ENCODE results near the gene TRA2B.

The TRA2B gene

DNA sequence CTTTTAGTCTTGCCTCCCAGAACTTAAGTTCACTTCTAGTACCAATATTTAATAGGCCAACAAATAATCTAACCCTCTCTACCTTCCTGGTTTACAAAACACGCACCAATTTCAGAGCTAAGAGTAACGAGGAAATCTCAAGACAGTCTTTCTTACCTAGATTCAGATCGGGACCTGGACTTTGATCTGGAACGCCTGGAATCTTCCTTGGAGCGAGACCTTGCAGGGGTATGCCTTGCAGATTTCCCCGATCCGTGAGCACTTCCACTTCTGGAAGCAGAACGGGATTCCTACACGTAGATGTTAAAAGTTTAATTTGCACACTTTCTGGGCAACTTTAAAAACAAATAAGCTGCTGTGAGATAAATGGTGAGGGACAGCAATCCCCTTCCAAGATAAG lies 11.4 kb downstream of the TRA2B start:
- no peak for DNase-seq

DNA sequence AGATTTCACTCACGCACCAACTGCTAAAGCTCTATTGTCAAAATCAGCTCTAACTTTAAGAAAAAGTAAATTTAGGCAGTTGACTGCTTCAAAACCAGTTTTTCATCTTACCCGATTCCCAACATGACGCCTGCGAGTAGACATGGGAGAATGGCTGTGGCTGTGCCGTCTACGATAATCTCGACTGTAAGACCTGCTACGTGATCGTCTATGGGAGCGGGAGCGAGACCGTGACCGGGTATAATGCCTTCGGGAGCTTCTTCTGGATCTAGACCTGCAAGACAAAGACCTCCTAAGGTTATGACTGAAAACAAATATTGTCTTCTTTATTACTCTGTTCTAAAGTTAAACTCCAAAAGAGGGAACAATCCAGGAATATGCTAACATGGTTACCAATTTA lies 12.5 kb downstream of the TRA2B start:
- no peak for DNase-seq

DNA sequence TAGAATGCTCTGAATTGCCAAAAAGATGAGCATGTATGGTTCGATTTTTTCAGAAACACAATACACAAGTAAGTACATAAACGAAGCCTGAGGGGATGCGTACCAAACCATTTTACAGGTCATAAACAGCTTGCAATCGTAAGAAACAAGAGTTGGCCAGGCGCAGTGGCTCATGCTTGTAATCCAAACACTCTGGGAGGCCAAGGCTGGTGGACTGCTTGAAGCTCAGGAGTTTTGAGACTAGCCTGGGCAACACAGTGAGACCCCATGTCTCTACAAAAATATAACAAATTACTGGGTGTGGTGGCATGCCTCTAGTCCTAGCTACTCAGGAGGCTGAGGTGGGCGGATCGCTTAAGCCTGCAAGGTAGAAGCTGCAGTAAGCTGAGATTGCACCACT lies 13.4 kb downstream of the TRA2B start:
- no peak for DNase-seq

DNA sequence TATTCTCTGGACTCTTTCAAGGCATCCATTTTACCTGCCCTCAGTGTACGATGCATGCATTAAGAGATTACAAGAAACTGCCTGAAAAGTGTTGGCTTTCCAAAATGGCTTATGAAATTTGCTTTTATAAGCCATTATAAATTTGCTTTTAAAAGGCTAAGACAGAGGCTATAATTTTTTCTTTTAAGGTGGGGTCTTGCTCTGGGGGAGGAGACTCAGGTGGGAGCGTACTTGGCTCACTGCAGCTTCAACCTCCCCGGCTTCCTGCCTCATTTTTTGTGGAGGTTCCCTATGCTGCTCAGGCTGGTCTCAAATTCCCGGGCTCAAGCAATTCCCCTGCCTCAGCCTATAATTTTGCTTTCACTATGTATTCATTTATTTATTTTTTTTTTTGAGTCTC lies 17.6 kb downstream of the TRA2B start:
- no peak for DNase-seq

DNA sequence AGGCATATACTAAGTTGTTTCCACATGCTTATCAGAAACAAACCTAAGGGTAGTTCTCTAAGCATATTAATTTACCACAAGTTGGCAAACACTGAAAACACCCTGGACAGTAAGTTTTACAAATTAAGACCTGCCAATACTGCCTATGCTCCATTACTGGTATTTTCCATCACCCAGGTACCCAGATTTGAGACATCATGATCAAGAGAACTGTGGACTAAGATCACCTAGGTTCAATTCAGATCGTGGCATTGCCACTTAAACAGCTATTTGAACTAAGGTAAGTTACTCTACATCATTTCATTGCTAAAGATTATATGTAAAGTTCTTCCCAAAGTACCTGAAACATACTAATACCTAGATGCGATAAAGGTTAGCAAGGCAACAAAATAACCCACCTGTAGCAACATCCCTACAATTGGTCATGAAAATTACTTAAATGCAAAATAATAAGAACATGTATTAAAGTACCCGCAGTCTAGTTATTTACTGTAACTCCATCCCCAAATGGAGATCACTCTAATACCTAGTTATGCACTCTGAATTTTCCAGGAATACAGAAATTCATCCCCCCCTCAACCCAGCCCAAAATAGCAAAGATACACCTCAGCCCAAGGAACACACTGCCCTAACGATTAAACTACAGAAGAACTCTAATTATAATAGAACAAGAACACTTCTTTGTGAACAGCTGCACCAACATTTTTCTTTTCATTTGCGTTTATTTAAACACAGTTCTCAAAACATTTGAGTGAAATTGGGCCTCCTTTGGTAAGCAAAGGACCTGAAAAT lies 21.6 kb downstream of the TRA2B start:
- DNase-seq, result no peak

DNA sequence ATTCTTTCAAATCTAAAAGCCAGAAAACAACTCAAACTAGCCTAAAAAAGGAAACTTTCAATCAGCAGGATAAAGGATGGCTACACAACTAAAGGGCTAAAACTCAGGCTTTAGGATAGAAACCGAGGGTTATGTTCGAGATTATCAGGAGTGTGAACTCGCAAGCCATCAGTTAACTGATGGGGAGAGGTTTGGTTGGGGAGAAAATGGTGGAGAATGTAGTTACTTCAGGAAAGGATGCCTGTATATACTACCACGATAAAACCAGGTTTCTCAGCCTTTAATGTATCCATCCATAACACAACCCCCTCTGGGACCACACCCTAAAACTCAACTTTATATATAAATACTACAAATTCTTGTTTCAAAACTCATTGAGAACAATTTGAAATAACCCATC lies 22.2 kb downstream of the TRA2B start:
- DNase-seq, result no peak

DNA sequence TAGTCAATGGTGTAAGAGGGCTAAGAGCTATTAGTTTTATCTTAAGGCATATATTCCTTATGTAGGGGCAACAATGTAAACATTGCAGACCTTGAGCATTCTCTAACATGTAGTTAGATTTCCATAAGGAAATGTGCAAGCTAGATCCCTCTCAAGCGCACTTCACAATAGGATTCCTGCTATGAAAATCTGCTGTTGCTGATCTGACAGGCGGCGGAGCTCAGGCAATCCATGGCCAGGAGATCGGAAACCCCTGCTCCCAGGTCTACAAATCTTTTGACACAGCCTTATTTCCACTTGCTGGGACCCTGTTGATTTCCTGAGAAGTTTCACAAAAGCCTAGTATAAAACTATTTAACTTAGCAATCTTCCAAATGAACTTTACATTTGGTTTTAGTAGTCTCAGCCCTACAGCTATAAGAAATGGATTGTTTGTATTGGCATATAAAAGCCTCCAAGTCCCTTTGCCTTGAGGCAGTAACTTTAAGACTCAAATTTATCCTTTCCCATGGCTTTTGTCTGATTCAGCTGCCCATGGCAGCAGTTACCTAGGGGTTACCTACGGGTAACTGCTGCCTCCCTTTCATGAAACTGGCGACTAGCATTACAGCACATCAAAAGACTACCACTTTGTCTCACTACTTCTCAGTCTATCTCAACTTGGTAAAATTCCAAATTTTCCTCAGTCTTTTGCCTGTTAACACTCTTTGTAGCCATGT lies 22.7 kb downstream of the TRA2B start:
- no peak for DNase-seq

DNA sequence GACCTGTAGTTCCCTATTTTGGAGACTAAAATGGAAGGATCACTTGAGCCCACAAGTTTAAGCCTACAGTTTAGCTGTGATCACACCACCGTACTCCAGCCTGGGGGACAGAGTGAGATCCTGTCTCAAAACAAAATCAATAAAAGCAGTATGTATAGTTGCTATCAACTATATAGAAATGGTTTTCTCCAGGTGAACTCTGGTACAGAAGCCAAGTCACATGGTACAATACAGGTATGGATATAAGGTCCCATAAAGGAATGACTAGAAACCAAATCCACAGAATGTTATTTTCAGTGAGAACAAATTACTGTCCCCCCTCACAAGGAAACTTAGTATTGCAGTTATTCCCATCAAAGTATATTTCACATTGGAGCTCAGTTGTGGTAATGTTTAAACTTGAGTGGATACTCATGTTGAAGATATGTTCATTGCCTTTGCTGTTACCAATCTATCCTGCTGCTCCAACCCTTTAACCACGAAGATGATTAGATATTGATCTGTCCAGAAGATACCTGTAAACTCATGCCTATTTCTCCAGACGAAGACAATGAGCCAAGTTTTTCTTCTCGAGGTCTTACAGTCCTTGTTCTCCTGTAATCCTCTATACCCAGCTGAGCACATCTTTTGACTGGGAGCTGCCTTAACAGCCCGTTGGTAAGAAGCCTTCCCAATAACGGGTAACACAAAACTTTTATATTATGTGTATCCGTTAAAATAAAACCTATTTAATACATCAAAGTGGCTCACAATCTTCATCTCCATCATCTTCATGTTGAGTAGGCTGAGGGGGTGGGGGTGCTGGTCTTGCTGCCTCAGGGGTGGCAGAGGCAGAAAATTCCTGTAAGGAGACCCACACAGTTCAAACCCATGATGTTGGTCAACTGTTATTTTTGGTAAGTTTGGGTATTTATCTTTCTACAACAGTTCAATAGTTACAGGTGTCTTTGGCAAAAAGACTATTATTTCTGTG lies 24.6 kb downstream of the TRA2B start:
- peak in 1 of 2 donors; percentile 40 for DNase-seq

DNA sequence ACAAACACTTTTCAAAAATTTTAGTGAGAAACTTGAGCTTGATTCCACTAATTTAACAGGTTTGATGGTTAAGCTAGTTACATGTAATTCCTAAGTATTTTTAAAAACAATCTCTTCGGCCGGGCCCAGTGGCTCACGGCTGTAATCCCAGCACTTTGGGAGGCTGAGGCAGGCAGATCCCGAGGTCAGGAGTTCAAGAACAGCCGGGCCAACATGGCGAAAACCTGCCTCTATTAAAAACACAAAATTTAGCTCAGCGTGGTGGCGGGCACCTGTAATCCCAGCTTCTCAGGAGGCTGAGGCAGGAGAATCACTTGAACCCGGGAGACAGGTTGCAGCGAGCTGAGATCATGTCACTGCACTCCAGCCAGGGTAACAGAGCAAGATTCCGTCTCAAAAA lies 25.3 kb downstream of the TRA2B start:
- DNase-seq, result peak in 1 of 2 donors; percentile 24

DNA sequence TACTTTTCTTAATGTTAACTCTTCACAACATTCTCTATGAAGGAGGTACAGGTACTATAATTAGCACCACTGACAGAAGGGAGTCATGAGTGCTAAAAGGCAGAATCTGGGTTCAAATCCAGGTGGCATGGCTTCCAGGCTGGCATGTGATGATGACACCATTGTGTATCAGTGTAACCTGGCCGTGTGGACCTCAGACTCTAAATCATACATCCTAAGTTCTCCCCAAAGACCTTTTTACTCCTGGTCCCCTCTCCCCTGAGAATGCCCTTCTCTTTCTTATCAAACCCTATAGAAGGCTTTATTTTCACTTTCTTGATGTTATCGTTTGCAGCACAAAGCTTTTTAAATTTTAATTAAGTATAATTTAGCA lies 26.8 kb downstream of the TRA2B start:
- DNase-seq, result peak in 1 of 2 donors; percentile 37

DNA sequence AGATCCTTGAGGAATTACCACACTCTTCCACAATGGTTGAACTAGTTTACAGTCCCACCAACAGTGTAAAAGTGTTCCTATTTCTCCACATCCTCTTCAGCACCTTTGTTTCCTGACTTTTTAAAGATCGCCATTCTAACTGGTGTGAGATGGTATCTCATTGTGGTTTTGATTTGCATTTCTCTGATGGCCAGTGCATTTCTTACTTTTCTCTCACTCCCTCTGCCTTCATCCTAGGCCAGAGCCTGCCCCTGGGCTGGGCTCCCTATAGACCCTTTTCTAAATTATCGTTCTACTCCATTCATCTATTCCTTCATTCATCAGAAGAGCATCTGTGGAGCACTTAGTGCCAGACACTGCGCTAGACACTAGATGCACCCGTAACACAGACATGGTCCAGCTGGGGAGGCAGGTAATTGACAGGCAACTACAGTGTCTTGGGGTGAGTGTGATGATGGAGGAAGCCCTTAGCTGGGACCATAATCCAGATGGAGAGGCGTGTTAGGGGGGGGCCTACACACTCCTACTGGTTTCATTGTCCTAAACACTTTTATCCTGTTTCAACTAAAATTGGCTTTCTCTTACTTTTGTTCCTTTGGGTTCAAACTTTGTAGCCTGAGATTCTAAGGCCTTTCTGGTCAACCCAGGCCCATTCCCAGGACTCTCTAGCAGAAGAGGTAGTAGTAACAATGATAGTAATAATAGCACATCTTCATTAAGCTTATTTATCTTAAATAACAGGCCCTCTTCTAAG lies 27.3 kb downstream of the TRA2B start:
- peak in 1 of 2 donors; percentile 35 for DNase-seq

DNA sequence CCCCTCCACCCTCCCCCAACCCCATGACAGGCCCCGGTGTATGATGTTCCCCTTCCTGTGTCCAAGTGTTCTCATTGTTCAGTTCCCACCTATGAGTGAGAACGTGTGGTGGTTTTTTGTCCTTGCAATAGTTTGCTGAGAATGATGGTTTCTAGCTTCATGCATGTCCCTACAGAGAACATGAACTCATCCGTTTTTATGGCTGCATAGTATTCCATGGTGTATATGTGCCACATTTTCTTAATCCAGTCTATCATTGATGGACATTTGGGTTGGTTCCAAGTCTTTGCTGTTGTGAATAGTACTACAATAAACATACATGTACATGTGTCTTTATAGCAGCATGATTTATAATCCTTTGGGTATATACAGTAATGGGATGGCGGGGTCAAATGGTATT lies 27.9 kb downstream of the TRA2B start:
- peak in 1 of 2 donors; percentile 24 for DNase-seq

DNA sequence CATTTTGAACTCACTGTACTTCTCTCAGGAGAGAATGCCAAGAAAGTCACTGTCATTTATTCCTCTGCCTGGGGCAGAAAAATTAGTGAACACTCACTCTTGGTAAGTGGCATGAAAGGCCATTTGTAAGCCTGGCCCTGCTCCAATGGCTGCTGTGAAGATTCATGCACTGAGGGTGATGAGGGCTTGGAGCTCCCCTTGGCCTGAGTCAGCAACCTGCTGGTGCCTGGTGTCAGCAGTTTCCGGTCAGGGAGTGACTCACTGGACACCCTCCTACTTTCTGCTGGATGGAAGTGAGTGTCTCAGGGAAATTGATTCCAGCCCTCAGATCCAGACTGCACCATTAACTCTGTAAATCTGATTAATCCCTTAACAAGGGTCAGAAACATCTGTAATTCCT lies 37.6 kb downstream of the TRA2B start:
- DNase-seq, result peak in 1 of 2 donors; percentile 9

DNA sequence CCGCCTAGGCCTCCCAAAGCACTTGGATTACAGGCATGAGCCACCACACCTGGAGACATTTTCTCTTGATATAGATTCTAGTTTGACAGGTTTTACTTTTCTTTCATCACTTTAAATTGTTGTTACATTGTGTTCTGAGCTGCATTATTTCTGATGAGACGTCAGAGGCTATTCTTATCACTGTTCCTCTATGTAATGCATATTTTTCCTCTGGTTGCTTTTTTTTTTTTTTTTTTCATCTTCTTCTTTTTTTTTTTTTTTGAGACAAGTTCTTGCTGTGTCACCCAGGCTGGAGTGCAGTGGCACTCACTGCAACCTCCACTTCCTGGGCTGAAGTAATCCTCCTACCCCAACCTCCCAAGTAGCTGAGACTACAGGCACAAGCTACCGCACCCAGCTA lies 41.2 kb downstream of the TRA2B start:
- DNase-seq, result no peak

DNA sequence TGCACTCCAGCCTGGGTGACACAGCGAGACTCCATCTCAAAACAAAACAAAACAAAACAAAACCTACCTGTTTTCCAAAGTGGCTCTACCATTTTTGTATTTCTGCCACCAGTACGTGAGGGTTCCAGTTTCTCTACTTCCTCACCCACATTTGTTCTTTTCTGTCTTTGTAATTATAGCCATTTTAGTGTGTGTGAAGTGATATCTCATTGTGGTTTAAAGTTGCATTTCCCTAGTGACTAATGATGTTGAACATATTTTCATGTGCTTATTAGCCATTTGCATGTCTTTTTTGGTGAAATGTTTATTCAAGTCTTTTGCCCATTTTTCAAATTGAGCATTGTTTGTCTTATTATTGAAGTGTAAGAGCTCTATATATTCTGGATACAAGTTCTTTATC lies 50.7 kb downstream of the TRA2B start:
- DNase-seq, result no peak

DNA sequence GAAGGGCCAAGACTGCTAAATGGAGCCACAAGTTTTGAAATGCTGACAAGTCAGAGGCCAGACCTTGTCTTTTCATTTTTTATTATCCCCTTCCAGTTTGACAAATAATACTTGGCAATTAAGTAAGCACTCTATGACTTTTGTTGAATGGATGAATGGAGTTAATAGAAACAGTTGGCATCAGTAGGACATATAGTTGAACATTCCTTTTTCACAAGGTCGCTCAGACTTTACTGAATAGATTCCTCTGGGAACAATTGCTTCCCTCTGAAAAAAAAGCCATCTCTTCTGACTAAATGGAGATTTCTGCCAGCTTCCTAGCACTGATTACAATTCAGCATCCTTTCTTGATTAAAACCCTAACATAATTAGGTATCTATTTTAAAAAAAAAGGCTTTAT lies 53.2 kb downstream of the TRA2B start:
- DNase-seq, result no peak

DNA sequence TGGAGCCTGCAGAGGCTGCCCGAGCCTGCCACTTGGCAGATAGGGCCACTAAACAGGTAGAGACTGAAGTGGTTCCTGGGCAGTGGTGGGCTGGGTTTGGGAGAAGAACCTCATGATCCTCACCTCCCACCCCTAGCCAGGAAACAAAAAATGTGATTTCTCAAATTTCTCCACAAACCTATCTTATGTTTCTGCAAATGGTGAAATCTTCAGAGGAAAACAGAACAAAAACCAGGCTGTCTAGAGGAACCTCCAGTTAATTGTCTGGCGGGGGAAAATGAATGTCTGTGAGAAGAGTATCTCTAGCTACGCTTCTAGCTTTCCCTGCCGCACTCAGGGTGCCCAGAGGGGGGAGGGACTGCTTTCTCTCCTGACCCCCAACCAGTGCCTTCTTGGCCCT lies 55.9 kb downstream of the TRA2B start:
- DNase-seq, result no peak

DNA sequence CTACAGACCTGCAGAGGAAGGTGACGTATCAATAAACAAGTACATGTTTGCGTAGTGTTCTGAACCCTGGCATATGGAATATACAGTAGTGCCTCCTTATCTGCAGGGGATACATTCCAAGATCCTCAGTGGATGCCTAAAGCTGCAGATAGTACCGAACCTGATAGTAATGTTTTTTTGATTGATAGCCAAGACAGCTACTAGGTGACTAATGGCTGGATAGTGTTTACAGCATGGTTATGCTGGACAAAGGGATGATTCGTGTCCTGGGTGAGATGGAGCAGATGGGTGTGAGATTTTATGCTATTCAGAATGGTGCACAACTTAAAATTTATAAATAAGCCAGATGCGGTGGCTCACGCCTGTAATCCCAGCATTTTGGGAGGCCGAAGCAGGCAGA lies 57.2 kb downstream of the TRA2B start:
- no peak for DNase-seq

DNA sequence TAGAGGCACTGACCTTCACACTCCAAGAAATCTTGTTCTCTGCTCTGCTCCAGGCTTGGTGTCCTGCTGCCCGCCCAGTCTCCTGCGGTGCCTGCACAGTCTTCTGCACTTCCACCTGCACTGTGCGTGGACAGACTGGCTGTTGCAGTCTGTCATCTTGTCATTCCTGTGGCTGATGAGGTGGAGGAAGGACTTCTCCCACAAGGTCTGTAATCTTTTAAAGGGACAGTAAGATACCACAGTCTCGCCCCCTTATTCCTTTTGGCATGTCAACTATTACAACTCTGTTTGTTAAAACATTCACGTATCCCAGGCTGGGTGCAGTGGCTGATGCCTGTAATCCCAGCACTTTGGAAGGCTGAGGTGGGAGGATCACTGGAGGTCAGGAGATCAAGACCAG lies 58.9 kb downstream of the TRA2B start:
- DNase-seq, result no peak

DNA sequence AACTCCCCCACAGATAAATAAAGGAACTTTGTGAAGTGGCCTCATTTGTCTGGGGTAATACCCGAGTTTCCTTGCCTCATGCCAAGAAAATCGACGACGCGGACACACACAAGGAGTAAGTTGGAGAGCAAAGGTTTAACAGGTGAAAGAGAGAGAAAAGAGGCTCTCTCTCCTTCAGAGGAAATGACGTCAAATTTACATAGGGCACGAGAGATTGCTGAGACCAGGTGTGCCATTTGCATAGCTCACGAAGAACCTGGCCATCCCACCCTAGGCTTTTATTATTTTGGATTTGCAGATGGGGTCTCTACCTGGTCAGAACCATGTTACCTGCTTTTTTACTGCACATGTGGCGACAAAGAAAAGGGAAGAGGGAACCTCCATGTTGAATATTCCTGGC lies 63.7 kb downstream of the TRA2B start:
- DNase-seq, result no peak

DNA sequence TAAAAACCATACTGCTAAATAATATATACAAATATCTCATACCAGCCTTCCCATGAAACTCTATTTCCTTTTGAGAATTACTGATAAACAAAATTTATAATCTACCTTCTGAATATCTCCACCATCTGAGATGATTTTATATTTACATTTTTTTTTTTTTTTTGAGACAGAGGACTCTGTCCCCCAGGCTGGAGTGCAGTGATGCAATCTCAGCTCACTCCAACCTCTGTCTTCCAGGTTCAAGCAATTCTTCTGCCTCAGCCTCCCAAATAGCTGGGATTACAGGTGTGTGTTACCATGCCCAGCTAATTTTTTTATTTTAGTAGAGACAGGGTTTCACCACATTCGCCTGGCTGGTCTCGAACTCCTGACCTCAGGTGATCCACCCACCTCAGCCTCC lies 70.2 kb downstream of the TRA2B start:
- no peak for DNase-seq

DNA sequence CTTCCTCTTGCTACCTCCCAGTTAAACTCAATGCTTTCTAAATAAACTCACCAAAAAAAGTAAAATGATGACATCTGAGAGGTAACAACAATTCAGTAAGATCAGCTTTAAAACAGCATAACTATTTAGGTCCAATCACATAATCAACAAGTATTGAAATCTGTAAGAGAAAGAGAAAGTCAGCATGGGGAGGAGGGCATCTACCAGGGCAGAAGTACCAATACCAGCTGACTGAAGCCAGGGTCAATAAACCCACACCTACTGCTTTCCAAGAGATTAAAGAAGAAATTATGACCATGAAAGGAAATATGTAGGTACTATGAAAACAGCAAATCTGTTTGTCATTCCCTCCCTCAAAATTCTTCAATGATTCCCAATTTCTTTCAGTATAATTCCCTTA lies 70.8 kb downstream of the TRA2B start:
- no peak for DNase-seq

DNA sequence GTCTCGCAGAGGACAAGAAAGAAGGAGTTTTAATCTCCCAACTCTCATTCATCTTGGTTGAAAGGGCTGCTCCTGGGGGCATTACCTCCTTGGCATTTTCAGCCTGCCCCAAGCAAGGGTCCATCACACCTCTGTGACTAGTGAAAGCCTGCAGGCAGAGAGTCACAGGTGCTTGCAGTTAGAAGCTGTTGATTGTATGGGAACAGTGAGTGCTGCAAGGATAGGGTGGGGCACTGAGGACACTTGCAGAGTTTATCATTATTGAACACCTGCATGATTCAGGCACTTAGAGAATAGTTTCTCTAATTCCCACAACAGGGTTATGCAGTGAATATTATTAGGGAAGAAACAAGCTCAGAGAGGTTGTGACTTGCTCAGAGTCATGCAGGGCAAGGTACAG lies 71.3 kb downstream of the TRA2B start:
- DNase-seq, result no peak
